ENCODE data around the gene ALDH4A1. TPM values are rescaled to one million over a fixed set of nuclear protein-coding genes. Genes with fewer than 3 reads are reported as not detected.

The ALDH4A1 gene
- total and polyA plus RNA-seq, 12 donors, result 12.7 to 60.8 (median 36.6) TPM

DNA sequence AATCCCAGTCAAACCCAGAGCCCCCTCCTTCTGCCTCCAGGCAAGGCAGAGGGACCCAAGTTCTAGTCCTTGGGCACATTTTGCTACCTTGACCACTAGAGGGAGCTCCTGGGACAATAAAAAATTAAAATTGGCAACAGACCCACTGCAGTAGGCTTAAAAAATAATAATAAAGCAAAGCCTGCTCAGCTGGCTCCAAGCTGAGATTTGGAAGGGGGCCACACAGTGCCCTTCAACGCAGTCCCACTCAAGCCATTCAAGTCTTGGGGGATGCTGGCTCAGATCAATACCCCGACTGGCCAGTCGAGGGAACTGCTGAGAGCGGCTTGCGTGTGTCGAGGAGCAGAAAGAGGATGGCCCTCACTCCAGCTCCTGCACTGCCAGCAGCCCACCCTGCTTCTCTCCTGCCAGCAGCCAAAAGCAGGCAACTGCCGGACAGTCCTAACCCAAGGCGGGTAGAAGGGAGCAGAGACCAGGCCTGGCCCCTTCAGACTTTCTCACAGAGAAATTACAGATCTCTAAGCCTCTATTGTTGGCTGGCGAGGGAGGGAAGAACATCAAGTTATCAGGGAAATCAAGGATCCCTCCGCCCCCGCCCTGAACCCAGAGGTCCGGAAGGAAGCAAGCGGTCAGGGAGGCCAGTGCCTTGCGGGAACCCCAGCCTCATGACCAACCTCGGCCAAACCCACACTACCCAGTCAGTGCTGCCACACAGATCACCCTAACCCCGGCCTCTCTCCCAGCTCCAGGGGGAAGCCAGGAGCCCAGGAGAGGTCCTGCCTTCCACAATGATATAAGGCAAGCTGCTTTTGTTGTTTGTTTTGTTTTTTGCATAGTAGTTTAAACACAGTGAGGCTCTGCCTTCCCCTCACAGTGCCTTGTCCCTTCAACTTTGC, 4.9 kb upstream of the ALDH4A1 start:
- 36 to 48% methylated on average over 16 of the region's 16 CpGs for WGBS, 2 donors

GRCh38 chr1:18903291-18903756, 969 bp upstream of the ALDH4A1 start:
- 49 to 57% methylated on average over 8 of the region's 8 CpGs for WGBS, 2 donors
- TF ChIP-seq, protein P1, sequence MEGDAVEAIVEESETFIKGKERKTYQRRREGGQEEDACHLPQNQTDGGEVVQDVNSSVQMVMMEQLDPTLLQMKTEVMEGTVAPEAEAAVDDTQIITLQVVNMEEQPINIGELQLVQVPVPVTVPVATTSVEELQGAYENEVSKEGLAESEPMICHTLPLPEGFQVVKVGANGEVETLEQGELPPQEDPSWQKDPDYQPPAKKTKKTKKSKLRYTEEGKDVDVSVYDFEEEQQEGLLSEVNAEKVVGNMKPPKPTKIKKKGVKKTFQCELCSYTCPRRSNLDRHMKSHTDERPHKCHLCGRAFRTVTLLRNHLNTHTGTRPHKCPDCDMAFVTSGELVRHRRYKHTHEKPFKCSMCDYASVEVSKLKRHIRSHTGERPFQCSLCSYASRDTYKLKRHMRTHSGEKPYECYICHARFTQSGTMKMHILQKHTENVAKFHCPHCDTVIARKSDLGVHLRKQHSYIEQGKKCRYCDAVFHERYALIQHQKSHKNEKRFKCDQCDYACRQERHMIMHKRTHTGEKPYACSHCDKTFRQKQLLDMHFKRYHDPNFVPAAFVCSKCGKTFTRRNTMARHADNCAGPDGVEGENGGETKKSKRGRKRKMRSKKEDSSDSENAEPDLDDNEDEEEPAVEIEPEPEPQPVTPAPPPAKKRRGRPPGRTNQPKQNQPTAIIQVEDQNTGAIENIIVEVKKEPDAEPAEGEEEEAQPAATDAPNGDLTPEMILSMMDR (IDR thresholded peaks at IDR 0.05), result no peak
- Histone ChIP-seq H3K4me1 (peaks cover 14 to 46% (median 41%) of the 10 kb centered on the region in 9 donors), H3K27ac (peak overlapping the region; percentile 85 to 96 (median 92)), H3K9me3 (no peaks in the 10 kb centered on the region), H3K36me3 (peaks cover 0 to 8% (median 0%) of the 10 kb centered on the region in 9 donors), H3K4me3 (peak overlapping the region; percentile 68 to 96 (median 81)), H3K27me3 (no peaks in the 10 kb centered on the region)
- intact Hi-C loops (cut with DNase I), result loop anchor here in 4 of 10 donors (10.0 kb wide), 3 partner anchors 51 to 341 kb away; partner anchors contain the start of gene IFFO2 (in 2 of the 4)
- no peak for DNase-seq
- no peak for ATAC-seq

More for the DNA sequence above, 4.9 kb upstream of the ALDH4A1 start:
- Histone ChIP-seq H3K4me1 (peaks cover 14 to 46% (median 33%) of the 10 kb centered on the region in 9 donors), H3K27ac (peak overlapping the region; percentile 42 to 80 (median 71)), H3K4me3 (peak overlapping the region in 1 of 10 donors; percentile 14), H3K27me3 (no peaks in the 10 kb centered on the region), H3K9me3 (no peaks in the 10 kb centered on the region), H3K36me3 (peaks cover 0 to 46% (median 10%) of the 10 kb centered on the region in 9 donors)
- ATAC-seq (peak; percentile 4 to 60 (median 27)), DNase-seq (peak; percentile 54 to 68)
- TF ChIP-seq, protein P1 (IDR thresholded peaks at IDR 0.05), result peak; percentile 70 to 93 (median 89)
- intact Hi-C loops (cut with DNase I), result loop anchor here (1.0 to 10.0 kb wide), 11 partner anchors 48 to 338 kb away; partner anchors contain the start of gene IFFO2 (in 4 of the 10)

DNA sequence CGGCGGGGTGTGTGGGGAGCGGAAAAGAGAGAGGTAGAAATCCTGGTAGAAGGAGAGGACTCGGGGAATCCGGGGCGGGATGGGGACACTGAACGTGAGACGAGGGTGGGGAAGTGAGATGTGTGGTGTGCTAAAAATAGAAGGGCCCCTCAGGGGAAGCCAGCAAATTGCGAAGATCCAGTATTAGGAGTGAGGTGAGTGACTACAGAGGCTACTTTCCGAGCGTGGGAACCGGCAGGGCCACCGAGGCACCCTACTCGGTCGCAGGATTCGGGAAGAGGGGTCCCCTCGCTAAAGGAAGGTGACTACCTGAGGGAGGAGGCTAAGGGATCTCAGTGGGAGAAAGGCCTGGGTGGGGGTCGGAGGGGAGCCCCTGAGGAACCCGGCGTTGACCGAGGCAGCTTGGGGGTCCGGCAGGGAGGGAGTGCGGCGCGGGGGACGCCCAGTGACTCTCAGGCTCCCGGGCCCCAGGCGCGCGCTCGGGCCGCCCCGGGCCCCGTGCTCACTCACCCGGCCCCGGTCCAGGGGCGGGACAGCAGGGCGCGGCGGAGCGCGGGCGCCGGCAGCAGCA, 318 bp downstream of the ALDH4A1 start:
- TF ChIP-seq, protein P1 (IDR thresholded peaks at IDR 0.05), result no peak
- DNase-seq, result no peak
- WGBS, 2 donors, result 0% methylated on average over 42 to 44 of the region's 44 CpGs
- Histone ChIP-seq H3K27me3 (no peaks in the 10 kb centered on the region), H3K4me1 (peaks cover 6 to 33% (median 28%) of the 10 kb centered on the region in 9 donors), H3K36me3 (peaks cover 0 to 7% (median 0%) of the 10 kb centered on the region in 9 donors), H3K4me3 (peak overlapping the region; percentile 68 to 96 (median 81)), H3K27ac (peak overlapping the region; percentile 85 to 96 (median 92)), H3K9me3 (no peaks in the 10 kb centered on the region)
- intact Hi-C loops (cut with DNase I), result loop anchor here in 4 of 10 donors (10.0 kb wide), 3 partner anchors 53 to 343 kb away; partner anchors contain the start of gene IFFO2 (in 2 of the 4)
- ATAC-seq, result peak in 4 of 8 donors; percentile 2 to 14 (median 6)
